HG02678 (cell line): ENCODE measurements around the gene PRSS21.

Experiments
- ATAC-seq: cut with Tn5 transposase; IDR thresholded peaks from one replicate; pipeline ENCODE4 v1.9.1; 2021; ENCODE audit warnings: mild to moderate bottlenecking, moderate library complexity; ENCODE audit not compliant: unreplicated experiment

The PRSS21 gene

GRCh38 chr16:2825049-2825742 lies 8.2 kb downstream of the PRSS21 start:
- no peak for ATAC-seq

- ATAC-seq, result no peak
Measured at GRCh38 chr16:2825906-2826305, 8.9 kb downstream of the PRSS21 start.

GRCh38 chr16:2826591-2827373 lies 9.7 kb downstream of the PRSS21 start:
- no peak for ATAC-seq

DNA sequence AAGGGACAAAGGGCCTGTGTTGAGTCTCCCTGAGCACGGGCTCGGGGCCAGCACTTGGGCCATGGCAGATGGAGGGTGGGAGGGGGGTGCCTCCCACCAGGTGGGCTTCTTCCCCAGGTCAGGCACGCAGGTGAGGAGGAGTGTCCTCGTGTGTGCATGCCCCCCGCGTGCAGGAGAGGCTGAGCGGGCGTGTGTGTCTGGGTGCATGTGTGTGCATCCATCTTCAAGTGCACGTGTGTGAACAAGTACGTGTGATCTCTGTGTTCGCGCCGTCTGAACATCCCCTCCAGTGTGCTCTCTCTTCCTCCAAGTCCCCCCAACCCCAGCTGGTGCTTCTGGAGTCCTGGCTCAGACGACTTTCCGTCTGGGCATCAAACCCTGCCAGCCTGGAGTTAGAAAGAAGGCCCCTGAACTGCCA lies 10.3 kb downstream of the PRSS21 start:
- ATAC-seq, result no peak

- no peak for ATAC-seq
Measured at GRCh38 chr16:2827831-2828520, 10.9 kb downstream of the PRSS21 start.

- ATAC-seq, result no peak
Measured at GRCh38 chr16:2828521-2828840, 11.4 kb downstream of the PRSS21 start.

GRCh38 chr16:2828876-2829430 lies 11.9 kb downstream of the PRSS21 start:
- ATAC-seq, result no peak

- no peak for ATAC-seq
Measured at GRCh38 chr16:2829501-2830354, 12.7 kb downstream of the PRSS21 start, which contains the start of gene ZG16B. ZG16B (plus strand) TSS chr16:2830303; CDS start chr16:2830442, 139 bp downstream.

DNA sequence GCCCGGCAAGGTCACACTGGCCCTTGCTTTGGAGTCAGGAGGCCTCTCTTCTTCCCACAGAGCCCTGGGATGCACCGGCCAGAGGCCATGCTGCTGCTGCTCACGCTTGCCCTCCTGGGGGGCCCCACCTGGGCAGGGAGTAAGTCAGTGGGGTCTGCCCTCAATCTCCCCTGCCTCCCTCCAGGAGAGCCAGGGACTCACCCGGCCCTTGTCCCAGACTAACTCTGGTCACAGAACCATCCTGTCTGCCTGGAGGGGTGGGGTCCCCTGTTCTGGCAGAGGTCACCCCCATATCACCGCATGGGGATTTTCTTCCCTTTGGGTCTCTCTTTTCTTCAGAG lies 13.3 kb downstream of the PRSS21 start:
- ATAC-seq, result no peak

DNA sequence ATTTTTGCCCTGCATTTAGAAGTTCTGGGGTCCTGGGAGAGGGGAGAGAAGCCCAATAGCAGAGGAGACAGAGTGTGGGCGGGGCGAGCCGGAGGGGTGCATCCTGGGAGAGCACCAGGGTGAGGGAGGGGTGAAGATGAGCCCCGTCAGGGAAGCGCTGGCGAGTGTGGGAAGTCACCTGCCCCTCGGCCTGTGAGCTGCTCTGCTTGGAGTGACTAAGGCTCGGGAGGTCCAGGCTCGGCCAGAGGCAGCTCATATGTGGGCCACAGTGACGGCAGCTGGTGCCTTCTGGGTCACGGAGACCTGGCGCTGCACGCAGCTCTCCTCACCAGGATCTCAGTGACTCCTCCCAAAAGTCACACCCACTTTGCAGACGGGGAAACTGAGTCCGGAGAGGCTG lies 14.2 kb downstream of the PRSS21 start:
- no peak for ATAC-seq

DNA sequence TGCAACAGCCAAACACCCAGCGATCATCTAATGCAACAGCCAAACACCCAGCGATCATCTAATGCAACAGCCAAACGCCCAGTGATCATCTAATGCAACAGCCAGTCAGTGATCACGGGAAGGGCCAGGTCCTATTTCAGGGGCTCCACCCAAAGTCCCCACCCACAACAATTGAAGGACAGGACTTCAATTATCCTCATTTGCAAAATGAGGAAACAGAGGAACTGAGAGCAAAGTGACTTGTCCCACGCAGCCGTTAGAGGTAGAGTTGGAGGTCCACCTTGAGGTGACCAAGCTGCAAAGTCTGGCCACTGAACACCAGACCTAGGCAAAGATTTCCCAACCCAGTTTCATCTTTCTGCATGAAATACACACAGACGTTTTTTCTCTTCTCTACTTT lies 16.7 kb downstream of the PRSS21 start:
- ATAC-seq, result no peak

GRCh38 chr16:2834968-2835367 lies 17.9 kb downstream of the PRSS21 start:
- ATAC-seq, result no peak

GRCh38 chr16:2835638-2836493 lies 18.8 kb downstream of the PRSS21 start:
- ATAC-seq, result no peak

DNA sequence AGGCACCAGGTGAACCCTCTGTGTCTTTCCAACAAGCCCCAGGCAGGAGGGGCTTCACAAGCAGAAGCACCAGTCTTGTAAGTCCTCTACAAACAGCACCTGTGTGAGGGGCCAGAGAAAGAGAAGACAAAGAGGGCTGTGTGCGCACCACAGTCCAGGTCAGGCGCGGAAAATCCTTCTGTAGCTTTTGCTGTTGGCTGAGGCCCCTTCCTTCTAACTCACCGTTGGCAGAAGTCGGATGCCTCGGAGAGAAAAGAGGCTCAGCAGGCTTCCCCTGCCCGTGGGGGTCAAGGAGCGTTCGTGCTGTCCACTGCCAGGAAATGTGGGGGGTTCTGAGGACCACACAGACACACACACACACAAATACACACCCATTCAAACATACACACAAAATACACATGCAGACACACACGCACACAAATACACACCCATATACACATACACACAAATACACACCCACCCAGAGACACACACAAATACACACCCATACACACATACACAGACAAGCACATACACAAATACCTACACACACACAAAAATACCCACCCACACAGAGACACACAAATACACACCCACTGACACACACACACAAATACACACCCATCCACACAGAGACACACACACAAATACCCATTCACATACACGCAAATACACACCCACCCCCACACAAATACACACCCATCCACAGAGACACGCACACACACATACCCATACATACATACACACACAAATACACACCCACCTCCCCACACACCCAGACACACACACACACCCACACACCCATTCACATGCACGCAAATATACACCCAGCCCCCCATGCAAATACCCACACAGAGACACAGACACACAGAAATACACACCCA lies 19.8 kb downstream of the PRSS21 start:
- ATAC-seq, result no peak

GRCh38 chr16:2838928-2839327 lies 21.9 kb downstream of the PRSS21 start:
- no peak for ATAC-seq

DNA sequence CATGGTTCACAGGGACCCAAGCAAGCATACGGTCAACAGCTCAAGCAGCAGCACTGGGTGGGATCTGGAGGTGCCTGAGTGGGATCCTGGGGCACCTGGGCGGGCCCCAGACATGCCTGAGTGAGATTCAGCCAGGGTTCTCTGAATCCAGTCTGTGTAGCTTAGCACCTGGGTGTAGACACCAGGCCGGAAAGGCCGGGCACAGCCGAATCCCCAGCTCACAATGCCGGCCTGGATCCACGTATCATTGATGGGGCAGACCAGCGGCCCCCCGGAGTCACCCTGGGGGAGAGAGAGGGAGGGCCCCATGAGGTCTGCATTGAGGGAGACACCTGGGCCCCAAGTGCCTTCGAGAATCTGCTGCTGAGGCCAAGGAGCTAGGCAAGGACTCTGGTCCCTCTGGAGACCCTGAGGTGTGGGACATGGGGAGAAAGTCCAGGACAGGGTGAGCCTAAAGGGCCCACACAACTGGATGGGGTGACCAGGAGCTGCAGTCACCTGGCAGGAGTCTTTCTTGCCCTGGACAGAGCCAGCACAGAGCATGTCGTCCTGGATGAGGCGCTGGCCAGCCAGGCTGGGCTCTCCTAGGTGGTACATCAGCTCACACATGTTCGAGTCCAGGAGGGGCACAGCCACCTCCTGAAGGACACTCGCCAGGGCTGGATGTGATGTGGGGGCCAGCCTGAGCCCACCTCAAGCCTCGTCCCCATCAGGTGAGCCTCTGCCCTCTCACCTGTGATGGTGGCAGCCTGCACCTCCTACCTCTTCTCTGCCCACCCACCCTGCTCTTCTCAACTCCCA lies 22.8 kb downstream of the PRSS21 start:
- no peak for ATAC-seq

DNA sequence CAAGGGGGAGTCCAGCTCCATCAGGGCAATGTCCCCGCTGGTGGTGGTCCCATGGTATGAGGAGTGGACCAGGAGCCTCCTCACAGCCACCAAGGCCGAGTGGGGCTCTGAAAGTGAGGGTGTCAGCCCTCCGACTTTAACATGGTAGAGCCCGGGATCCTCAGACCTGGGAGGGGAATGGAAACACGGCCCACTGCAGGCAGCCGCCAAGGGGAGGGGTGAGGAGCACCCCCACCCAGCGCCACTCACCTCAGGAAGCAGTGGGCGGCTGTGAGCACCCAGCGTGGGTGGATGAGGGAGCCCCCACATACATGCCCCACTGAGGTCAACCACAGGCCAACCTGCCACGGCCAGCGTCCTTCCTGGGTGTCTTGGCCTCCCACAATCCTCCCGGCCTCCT lies 23.9 kb downstream of the PRSS21 start:
- no peak for ATAC-seq
